AG04450 (cell line): ENCODE data around the gene FCN2. TPM values are rescaled to one million over a fixed set of nuclear protein-coding genes. Genes with fewer than 3 reads are reported as not detected.

ENCODE experiments used
- CTCF ChIA-PET: fragments of 300-600, 350-600 bp; formaldehyde crosslinking; extraction: SDS; loops from one replicate; lab custom pipeline; 2022; ENCODE audit warnings: antibody characterized with exemption, inconsistent platforms; lab: Charles Lee
- POLR2A ChIA-PET: fragments of 350-600 bp; formaldehyde crosslinking; extraction: SDS; loops from one replicate; lab custom pipeline; 2021; ENCODE audit warnings: antibody characterized with exemption, inconsistent platforms; lab: Yijun Ruan, JAX
- DNase-seq: peaks from one replicate; pipeline ENCODE4 v3.0.0-alpha.2; 2011; ENCODE audit warnings: low read depth, low spot score
- H3K27ac ChIP-seq: one replicate; pipeline ENCODE4 v1.5.1; 2012; ENCODE audit warnings: low read depth, low read length, control low read depth
- H3K27me3 ChIP-seq: one replicate; pipeline ENCODE4 v1.6.0; 2012; ENCODE audit warnings: low read length; ENCODE audit not compliant: control insufficient read depth, insufficient read depth
- H3K4me3 ChIP-seq: 2 replicates; pipeline ENCODE4 v1.5.1; 2011; ENCODE audit warnings: mild to moderate bottlenecking, low read depth, low read length, control low read depth
- H3K9me3 ChIP-seq: 2 replicates; pipeline ENCODE4 v1.5.1; 2012; ENCODE audit warnings: low read length; ENCODE audit not compliant: control insufficient read depth, insufficient read depth
- CTCF ChIP-seq: IDR thresholded peaks from 2 replicates; pipeline ENCODE4 v1.5.1; 2011; ENCODE audit warnings: low read depth, low read length, control low read depth, inconsistent platforms
- polyA plus RNA-seq: library from polyadenylated mRNA; depleted of rRNA; stranded (reverse); fragments of >200 nt; gene quantifications from 2 replicates; pipeline ENCODE4 v1.2.3, GENCODE V29; 2011

Gene FCN2
- polyA plus RNA-seq, 1 experiment: not detected

DNA sequence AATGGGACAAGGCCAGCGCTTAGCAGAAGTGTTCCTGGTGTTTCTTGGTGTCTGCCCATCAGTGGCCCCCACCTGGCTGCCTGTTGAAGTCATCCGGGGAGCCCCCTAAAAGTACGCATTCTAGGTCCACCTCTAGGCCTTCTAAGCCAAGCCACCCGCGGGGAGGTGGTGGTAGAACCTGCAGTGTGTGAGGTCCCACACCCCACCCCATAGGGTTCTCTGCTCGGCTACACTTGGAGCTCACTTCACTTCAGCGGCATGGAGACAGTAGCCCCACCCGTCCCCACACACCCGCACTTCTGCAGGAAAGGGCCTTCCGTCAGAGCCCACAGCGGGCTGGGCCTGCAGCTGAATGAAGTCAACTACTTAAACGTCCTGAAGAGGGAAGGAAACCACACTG, 29.6 kb upstream of the FCN2 start:
- POLR2A ChIA-PET: interaction anchor here (0.8 kb wide), 1 partner anchor 11 kb away, joined by 3 read pairs; no protein-coding TSS in a partner anchor
- CTCF ChIA-PET: no interaction called here
- Histone ChIP-seq H3K4me3 (no peak overlapping the region), H3K27ac (no peak overlapping the region), H3K9me3 (peaks cover 40% of the 10 kb centered on the region), H3K27me3 (no peaks in the 10 kb centered on the region)
- TF ChIP-seq CTCF: no peak
- DNase-seq: no peak

- TF ChIP-seq CTCF: no peak
- Histone ChIP-seq H3K9me3 (peaks cover 24% of the 10 kb centered on the region), H3K4me3 (no peak overlapping the region), H3K27me3 (peaks cover 3% of the 10 kb centered on the region), H3K27ac (no peak overlapping the region)
- DNase-seq: no peak
- CTCF ChIA-PET: no interaction called here
- POLR2A ChIA-PET: interaction anchor here (1.4 kb wide), 1 partner anchor 8 kb away, joined by 4 read pairs; no protein-coding TSS in a partner anchor
Measured at GRCh38 chr9:134852906-134853654, 27.5 kb upstream of the FCN2 start.

- TF ChIP-seq CTCF: no peak
- POLR2A ChIA-PET: interaction anchor here (1.4 kb wide), 1 partner anchor 9 kb away, joined by 4 read pairs; no protein-coding TSS in a partner anchor
Measured at GRCh38 chr9:134853893-134854292, 26.7 kb upstream of the FCN2 start.

DNA sequence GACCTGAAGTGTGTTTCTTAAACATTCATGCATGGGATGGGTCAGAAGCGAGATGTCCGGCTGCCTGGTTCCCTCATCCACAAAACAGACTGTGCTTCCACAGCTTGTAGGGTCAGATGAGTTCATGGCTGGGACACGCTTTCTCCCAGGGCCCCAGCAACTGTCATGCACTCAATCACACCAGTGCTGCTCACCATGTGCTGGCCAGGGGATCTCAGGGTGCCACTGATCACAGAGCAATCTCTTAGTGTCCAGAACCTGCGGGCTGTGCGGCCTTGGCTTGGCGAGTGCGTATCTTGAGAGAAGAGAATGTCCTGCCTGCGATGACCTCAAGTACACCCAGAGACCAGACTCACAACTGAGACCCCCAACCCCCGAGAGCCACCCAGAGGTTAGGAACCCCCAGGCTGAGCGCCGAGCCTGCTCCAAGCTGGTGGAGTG, 26.0 kb upstream of the FCN2 start:
- Histone ChIP-seq H3K27ac (no peak overlapping the region), H3K27me3 (peaks cover 3% of the 10 kb centered on the region), H3K4me3 (no peak overlapping the region), H3K9me3 (peaks cover 15% of the 10 kb centered on the region)
- TF ChIP-seq CTCF: no peak
- no peak for DNase-seq
- CTCF ChIA-PET: no interaction called here
- POLR2A ChIA-PET: interaction anchor here (1.4 kb wide), 1 partner anchor 10 kb away, joined by 4 read pairs; no protein-coding TSS in a partner anchor

More at GRCh38 chr9:134853893-134854292, 26.7 kb upstream of the FCN2 start:
- Histone ChIP-seq H3K9me3 (peaks cover 16% of the 10 kb centered on the region), H3K4me3 (no peak overlapping the region), H3K27me3 (peaks cover 3% of the 10 kb centered on the region), H3K27ac (no peak overlapping the region)
- CTCF ChIA-PET: no interaction called here
- no peak for DNase-seq

DNA sequence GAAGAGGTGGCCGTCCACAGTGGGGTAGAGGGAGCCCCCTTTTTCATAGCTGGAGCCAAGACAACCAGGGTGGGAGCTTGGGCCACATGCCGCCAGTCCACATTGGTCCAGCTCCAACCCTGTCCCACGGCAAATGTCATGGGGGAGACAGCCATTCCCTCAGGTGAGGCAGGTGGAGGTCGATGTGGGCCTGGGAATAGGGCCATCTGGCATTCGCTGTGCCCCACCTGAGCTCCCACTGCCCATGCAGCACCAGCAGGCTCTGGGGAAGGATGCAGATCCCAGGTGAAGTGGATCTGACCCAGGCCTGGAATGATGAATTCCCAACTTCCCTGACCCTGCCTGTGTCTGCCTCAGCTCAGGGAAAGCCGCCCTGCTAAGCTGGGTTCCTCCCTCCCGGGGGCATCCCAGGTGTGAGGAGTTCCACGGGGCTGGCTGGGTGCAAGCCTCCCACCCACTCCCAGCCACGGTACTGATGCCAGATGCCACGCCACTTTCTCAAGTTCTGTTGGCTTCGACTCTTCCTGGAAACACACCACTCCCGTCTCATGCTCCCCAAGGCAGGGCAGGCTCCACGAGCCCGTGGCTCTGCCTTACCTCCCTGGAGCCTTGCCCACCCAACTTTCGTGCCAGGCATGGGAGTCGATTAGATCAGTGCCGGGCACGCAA, 25.2 kb upstream of the FCN2 start:
- no peak for TF ChIP-seq CTCF
- peaks cover 10% of the 10 kb centered on the region for H3K9me3 ChIP-seq
- no peak overlapping the region for H3K4me3 ChIP-seq
- CTCF ChIA-PET: no interaction called here
- POLR2A ChIA-PET: no interaction called here
- no peak for DNase-seq
- H3K27ac ChIP-seq: no peak overlapping the region
- H3K27me3 ChIP-seq: peaks cover 3% of the 10 kb centered on the region
